ENCODE results near the gene ESR1.
"Not testable (repeated sequence)": the region's sequence is repeated elsewhere in the genome, so short reads cannot be mapped to it uniquely, and the experiment has no call there.

The ESR1 gene

GRCh38 chr6:151814614-151815013, 7.1 kb downstream of the ESR1 start:
- no peak for DNase-seq

- no peak for DNase-seq
These were observed 15.0 kb downstream of the ESR1 start for GRCh38 chr6:151822252-151823111.

- DNase-seq = no peak
These were observed 19.1 kb downstream of the ESR1 start for GRCh38 chr6:151826517-151827142.

GRCh38 chr6:151832710-151833109, 25.2 kb downstream of the ESR1 start:
- no peak for DNase-seq

GRCh38 chr6:151835396-151835795, 27.9 kb downstream of the ESR1 start:
- no peak for DNase-seq

- no peak for DNase-seq
These were observed 29.7 kb downstream of the ESR1 start for GRCh38 chr6:151837223-151837622.

- no peak for DNase-seq
These were observed 35.3 kb downstream of the ESR1 start for GRCh38 chr6:151842816-151843215.

GRCh38 chr6:151847064-151847463, 39.6 kb downstream of the ESR1 start:
- no peak for DNase-seq

GRCh38 chr6:151850479-151851003, 43.1 kb downstream of the ESR1 start:
- DNase-seq = no peak

- DNase-seq = no peak
These were observed 50.8 kb downstream of the ESR1 start for GRCh38 chr6:151858294-151858693.

- no peak for DNase-seq
These were observed 55.0 kb downstream of the ESR1 start for GRCh38 chr6:151862461-151862860.

- not testable (repeated sequence) for DNase-seq
These were observed 59.9 kb downstream of the ESR1 start for GRCh38 chr6:151867361-151867869.

GRCh38 chr6:151869345-151869744, 61.9 kb downstream of the ESR1 start:
- no peak for DNase-seq

- no peak for DNase-seq
These were observed 62.3 kb downstream of the ESR1 start for GRCh38 chr6:151869787-151870186.

GRCh38 chr6:151870375-151870774, 62.9 kb downstream of the ESR1 start:
- no peak for DNase-seq

- no peak for DNase-seq
These were observed 68.0 kb downstream of the ESR1 start for GRCh38 chr6:151875524-151875923.

GRCh38 chr6:151876122-151876521, 68.6 kb downstream of the ESR1 start:
- DNase-seq = no peak

- DNase-seq = no peak
These were observed 70.0 kb downstream of the ESR1 start for GRCh38 chr6:151877458-151877857.

GRCh38 chr6:151881231-151881630, 73.7 kb downstream of the ESR1 start:
- no peak for DNase-seq

GRCh38 chr6:151882206-151882605, 74.7 kb downstream of the ESR1 start:
- DNase-seq = no peak

GRCh38 chr6:151885234-151885633, 77.8 kb downstream of the ESR1 start:
- no peak for DNase-seq

GRCh38 chr6:151891524-151891923, 84.0 kb downstream of the ESR1 start:
- no peak for DNase-seq

GRCh38 chr6:151894426-151894825, 86.9 kb downstream of the ESR1 start:
- not testable (repeated sequence) for DNase-seq

- not testable (repeated sequence) for DNase-seq
These were observed 91.7 kb downstream of the ESR1 start for GRCh38 chr6:151899221-151899620.
